IPS-NIHi11 (cell line): ENCODE data around the gene RBP3.

ENCODE experiments used
- DNase-seq: peaks from one replicate; pipeline ENCODE4 v3.0.0; 2012; ENCODE audit warnings: mixed read lengths, low spot score

The RBP3 gene

GRCh38 chr10:47319784-47320183, 28.4 kb upstream of the RBP3 start:
- no peak for DNase-seq

GRCh38 chr10:47320812-47321211, 27.4 kb upstream of the RBP3 start:
- DNase-seq, result no peak

GRCh38 chr10:47321521-47322195, 26.5 kb upstream of the RBP3 start:
- no peak for DNase-seq

- no peak for DNase-seq
Measured at GRCh38 chr10:47322300-47323061, 25.7 kb upstream of the RBP3 start, which contains the start of gene GDF2. TSS of gene GDF2 (plus strand) at chr10:47322454. CDS start at chr10:47322669, 215 bp downstream.

GRCh38 chr10:47323087-47323486, 25.1 kb upstream of the RBP3 start:
- DNase-seq, result no peak

- no peak for DNase-seq
Measured at GRCh38 chr10:47323636-47324296, 24.4 kb upstream of the RBP3 start.

- no peak for DNase-seq
Measured at GRCh38 chr10:47325303-47326291, 22.6 kb upstream of the RBP3 start.

- no peak for DNase-seq
Measured at GRCh38 chr10:47326306-47326926, 21.7 kb upstream of the RBP3 start.

GRCh38 chr10:47326927-47327330, 21.2 kb upstream of the RBP3 start:
- DNase-seq, result no peak

- no peak for DNase-seq
Measured at GRCh38 chr10:47329855-47330254, 18.3 kb upstream of the RBP3 start.

- no peak for DNase-seq
Measured at GRCh38 chr10:47330366-47330765, 17.8 kb upstream of the RBP3 start.

GRCh38 chr10:47330804-47331203, 17.4 kb upstream of the RBP3 start:
- DNase-seq, result no peak

- DNase-seq, result no peak
Measured at GRCh38 chr10:47331491-47331890, 16.7 kb upstream of the RBP3 start.

GRCh38 chr10:47331954-47332353, 16.2 kb upstream of the RBP3 start:
- DNase-seq, result no peak

GRCh38 chr10:47332371-47332770, 15.8 kb upstream of the RBP3 start:
- no peak for DNase-seq

GRCh38 chr10:47332946-47333345, 15.2 kb upstream of the RBP3 start:
- no peak for DNase-seq

GRCh38 chr10:47333532-47333931, 14.6 kb upstream of the RBP3 start:
- DNase-seq, result no peak

GRCh38 chr10:47334466-47335295, 13.5 kb upstream of the RBP3 start:
- DNase-seq, result no peak

- no peak for DNase-seq
Measured at GRCh38 chr10:47335906-47336305, 12.3 kb upstream of the RBP3 start.

- no peak for DNase-seq
Measured at GRCh38 chr10:47336387-47337134, 11.6 kb upstream of the RBP3 start.
